IMR-90 (cell line): ENCODE measurements around the gene TCF7L2.

Experiments used
- CHD1 ChIP-seq: IDR thresholded peaks from 2 replicates; pipeline ENCODE4 v1.6.1; 2012; ENCODE audit warnings: low read depth, low read length, improper control_type of control experiment
- POLR2A ChIP-seq: IDR thresholded peaks from 2 replicates; pipeline ENCODE4 v1.6.1; 2012; ENCODE audit warnings: mild to moderate bottlenecking, low read depth, low read length
- RAD21 ChIP-seq: IDR thresholded peaks from 2 replicates; pipeline ENCODE4 v1.6.1; 2012; ENCODE audit warnings: low read length, improper control_type of control experiment
- RFX5 ChIP-seq: IDR thresholded peaks from 2 replicates; pipeline ENCODE4 v1.8.0; 2012; ENCODE audit warnings: low read depth, mild to moderate bottlenecking, low read length, moderate library complexity
- TF ChIP-seq, protein P1 (sequence below): conservative IDR thresholded peaks from 2 replicates; pipeline ENCODE4 v1.5.1; 2012; ENCODE audit warnings: mild to moderate bottlenecking, low read depth, low read length, improper control_type of control experiment
- TF ChIP-seq, protein P2 (sequence below): fragments of 150-350 bp; IDR thresholded peaks from 2 replicates; pipeline ENCODE4 v1.6.1; 2016; ENCODE audit warnings: low read depth, mild to moderate bottlenecking, low read length, moderate library complexity, borderline replicate concordance

DNA sequence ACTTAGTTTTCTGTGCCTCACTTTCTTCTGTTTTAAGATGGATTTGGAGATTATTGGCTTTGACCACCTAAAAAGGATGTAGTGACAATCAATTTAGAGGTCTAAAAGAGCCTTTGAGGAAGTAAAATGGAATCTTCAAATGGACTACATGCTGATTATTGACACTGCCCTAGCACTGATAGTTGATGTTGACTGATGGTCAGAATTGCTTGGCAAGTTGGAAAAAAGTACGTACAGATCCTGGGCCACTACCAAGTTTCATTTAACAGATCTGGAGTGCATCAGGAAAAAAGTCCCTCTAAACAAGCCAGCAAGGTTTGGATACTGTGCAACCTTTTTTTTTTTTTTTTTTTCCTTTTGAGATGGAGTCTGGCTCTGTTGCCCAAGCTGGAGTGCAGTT lies 81.1 kb downstream of the TCF7L2 start:
- TF ChIP-seq RFX5 (no peak), CHD1 (no peak), POLR2A (no peak), RAD21 (no peak)
- TF ChIP-seq, protein P1, sequence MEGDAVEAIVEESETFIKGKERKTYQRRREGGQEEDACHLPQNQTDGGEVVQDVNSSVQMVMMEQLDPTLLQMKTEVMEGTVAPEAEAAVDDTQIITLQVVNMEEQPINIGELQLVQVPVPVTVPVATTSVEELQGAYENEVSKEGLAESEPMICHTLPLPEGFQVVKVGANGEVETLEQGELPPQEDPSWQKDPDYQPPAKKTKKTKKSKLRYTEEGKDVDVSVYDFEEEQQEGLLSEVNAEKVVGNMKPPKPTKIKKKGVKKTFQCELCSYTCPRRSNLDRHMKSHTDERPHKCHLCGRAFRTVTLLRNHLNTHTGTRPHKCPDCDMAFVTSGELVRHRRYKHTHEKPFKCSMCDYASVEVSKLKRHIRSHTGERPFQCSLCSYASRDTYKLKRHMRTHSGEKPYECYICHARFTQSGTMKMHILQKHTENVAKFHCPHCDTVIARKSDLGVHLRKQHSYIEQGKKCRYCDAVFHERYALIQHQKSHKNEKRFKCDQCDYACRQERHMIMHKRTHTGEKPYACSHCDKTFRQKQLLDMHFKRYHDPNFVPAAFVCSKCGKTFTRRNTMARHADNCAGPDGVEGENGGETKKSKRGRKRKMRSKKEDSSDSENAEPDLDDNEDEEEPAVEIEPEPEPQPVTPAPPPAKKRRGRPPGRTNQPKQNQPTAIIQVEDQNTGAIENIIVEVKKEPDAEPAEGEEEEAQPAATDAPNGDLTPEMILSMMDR = no peak
- TF ChIP-seq, protein P2, sequence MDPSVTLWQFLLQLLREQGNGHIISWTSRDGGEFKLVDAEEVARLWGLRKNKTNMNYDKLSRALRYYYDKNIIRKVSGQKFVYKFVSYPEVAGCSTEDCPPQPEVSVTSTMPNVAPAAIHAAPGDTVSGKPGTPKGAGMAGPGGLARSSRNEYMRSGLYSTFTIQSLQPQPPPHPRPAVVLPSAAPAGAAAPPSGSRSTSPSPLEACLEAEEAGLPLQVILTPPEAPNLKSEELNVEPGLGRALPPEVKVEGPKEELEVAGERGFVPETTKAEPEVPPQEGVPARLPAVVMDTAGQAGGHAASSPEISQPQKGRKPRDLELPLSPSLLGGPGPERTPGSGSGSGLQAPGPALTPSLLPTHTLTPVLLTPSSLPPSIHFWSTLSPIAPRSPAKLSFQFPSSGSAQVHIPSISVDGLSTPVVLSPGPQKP = no peak
